Measurements from ENCODE around the gene WIZ. TPM values are rescaled to one million over a fixed set of nuclear protein-coding genes. Genes with fewer than 3 reads are reported as not detected.

WIZ gene
- total and polyA plus RNA-seq, 2 experiments from 2014 or later = 8.9 to 39.5 TPM

DNA sequence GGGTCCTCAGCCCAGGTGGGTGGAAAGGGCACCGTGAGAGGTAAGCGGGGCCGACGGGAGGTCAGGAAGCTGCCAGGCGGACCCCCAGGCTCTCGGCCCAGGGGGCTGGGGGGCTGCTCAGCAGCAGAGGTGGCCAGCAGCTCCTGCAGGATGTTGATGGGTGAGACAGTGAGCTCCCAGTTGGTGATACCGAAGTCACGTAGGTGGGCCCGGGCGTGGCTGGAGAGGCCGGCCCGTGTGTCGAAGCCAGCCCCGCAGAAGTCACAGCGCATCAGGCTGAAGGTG is 13.0 kb downstream of the WIZ start:
- H3K36me3 Mint-ChIP-seq (ENCODE audit: low read depth) = no peaks in the 10 kb centered on the region
- TF ChIP-seq JUNB (IDR thresholded peaks at IDR 0.05; ENCODE audit: unreplicated experiment) = no peak
- TF ChIP-seq, protein P1, sequence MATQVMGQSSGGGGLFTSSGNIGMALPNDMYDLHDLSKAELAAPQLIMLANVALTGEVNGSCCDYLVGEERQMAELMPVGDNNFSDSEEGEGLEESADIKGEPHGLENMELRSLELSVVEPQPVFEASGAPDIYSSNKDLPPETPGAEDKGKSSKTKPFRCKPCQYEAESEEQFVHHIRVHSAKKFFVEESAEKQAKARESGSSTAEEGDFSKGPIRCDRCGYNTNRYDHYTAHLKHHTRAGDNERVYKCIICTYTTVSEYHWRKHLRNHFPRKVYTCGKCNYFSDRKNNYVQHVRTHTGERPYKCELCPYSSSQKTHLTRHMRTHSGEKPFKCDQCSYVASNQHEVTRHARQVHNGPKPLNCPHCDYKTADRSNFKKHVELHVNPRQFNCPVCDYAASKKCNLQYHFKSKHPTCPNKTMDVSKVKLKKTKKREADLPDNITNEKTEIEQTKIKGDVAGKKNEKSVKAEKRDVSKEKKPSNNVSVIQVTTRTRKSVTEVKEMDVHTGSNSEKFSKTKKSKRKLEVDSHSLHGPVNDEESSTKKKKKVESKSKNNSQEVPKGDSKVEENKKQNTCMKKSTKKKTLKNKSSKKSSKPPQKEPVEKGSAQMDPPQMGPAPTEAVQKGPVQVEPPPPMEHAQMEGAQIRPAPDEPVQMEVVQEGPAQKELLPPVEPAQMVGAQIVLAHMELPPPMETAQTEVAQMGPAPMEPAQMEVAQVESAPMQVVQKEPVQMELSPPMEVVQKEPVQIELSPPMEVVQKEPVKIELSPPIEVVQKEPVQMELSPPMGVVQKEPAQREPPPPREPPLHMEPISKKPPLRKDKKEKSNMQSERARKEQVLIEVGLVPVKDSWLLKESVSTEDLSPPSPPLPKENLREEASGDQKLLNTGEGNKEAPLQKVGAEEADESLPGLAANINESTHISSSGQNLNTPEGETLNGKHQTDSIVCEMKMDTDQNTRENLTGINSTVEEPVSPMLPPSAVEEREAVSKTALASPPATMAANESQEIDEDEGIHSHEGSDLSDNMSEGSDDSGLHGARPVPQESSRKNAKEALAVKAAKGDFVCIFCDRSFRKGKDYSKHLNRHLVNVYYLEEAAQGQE (IDR thresholded peaks at IDR 0.05; ENCODE audit: unreplicated experiment) = no peak
- TF ChIP-seq, protein P2, sequence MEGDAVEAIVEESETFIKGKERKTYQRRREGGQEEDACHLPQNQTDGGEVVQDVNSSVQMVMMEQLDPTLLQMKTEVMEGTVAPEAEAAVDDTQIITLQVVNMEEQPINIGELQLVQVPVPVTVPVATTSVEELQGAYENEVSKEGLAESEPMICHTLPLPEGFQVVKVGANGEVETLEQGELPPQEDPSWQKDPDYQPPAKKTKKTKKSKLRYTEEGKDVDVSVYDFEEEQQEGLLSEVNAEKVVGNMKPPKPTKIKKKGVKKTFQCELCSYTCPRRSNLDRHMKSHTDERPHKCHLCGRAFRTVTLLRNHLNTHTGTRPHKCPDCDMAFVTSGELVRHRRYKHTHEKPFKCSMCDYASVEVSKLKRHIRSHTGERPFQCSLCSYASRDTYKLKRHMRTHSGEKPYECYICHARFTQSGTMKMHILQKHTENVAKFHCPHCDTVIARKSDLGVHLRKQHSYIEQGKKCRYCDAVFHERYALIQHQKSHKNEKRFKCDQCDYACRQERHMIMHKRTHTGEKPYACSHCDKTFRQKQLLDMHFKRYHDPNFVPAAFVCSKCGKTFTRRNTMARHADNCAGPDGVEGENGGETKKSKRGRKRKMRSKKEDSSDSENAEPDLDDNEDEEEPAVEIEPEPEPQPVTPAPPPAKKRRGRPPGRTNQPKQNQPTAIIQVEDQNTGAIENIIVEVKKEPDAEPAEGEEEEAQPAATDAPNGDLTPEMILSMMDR (conservative IDR thresholded peaks at IDR 0.05; ENCODE audit: low read depth in 2 of 2) = no peak
- no peak for TF ChIP-seq ZNF331 (CRISPR knock-in tag; IDR thresholded peaks at IDR 0.05; ENCODE audit: low read depth)
- TF ChIP-seq POLR2AphosphoS5 (IDR thresholded peaks at IDR 0.05; ENCODE audit: low read depth) = no peak
- TF ChIP-seq CREB1 (CRISPR knock-in tag; IDR thresholded peaks at IDR 0.05; ENCODE audit: low read depth) = no peak
- no peak for TF ChIP-seq EZH2phosphoT487 (IDR thresholded peaks at IDR 0.05; ENCODE audit: unreplicated experiment)

DNA sequence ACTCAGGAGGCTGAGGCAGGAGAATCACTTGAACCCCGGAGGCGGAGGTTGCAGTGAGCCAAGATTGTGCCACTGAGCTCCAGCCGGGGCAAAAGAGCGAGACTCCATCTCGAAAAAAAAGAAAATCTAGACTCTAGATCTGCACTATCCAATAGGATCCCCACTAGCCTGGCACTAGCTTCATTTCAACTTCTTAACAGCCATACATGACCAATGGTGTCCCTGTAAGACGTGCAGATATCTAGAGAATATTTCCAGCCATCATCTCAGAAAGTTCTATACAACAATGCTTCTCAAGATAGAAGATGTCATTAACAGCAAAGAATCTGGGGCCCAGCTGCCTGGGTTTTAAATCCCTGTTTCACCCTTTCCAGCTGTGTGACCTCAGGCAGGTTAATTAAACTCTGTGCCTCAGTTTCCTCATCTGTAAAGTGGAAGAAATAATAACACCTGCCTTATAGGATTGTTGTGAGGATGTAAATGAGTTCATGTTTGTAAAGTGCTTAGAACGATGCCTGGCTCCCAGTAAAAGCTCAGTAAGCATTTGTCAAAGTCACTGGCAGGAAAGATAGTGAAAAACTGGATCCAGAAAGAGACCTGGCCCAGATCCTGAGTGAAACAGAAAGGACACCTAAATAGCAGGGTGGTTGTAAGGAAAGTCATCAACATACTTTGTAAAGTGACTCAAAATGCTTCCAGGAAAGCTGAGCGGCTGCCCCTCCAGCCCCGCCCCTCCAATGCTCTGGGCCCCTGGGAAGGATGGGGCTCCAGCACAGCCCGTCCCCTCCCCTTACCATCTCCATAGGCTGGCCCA is 13.5 kb downstream of the WIZ start:
- Histone ChIP-seq H3K36me3 (ENCODE audit: insufficient read depth) (no peaks in the 10 kb centered on the region), H2AFZ (no peak overlapping the region), H3F3A (replicated peaks; ENCODE audit: low read depth) (peaks cover 4% of the 10 kb centered on the region; the same call in 1 of the 2 replicates), H3K27me3 (ENCODE audit: insufficient read depth) (no peaks in the 10 kb centered on the region), H3K4me1 (ENCODE audit: insufficient read depth) (0 out of 2 replicates have a peak, but pooled peaks cover 5% of the 10 kb centered on the region), H3K79me2 (replicated peaks; ENCODE audit: insufficient read depth) (peaks cover 8% of the 10 kb centered on the region), H3K27ac (ENCODE audit: low read depth) (no peak overlapping the region), H3K4me2 (no peak overlapping the region), H4K20me1 (replicated peaks; ENCODE audit: insufficient read depth) (peaks cover 8% of the 10 kb centered on the region), H3K9me2 (ENCODE audit: insufficient read depth) (no peaks in the 10 kb centered on the region), H3K4me3 (no peak overlapping the region)
- H3K27ac Mint-ChIP-seq = no peak overlapping the region
- H3K4me3 Mint-ChIP-seq = no peak overlapping the region
- H3K9me3 Mint-ChIP-seq = no peaks in the 10 kb centered on the region; the same call in 2 of the 3 replicates
- H3K36me3 Mint-ChIP-seq (ENCODE audit: low read depth) = no peaks in the 10 kb centered on the region
- peaks cover 7% of the 10 kb centered on the region for H3K27me3 Mint-ChIP-seq (ENCODE audit: insufficient read depth, low read depth, poor library complexity)
- ATAC-seq = no peak
- DNase-seq (ENCODE audit: low spot score) = peak; percentile 43
- peaks cover 13% of the 10 kb centered on the region for H3K4me1 Mint-ChIP-seq
- TF ChIP-seq, protein P2 (conservative IDR thresholded peaks at IDR 0.05; ENCODE audit: low read depth in 2 of 2) = no peak
- TF ChIP-seq NANOG (IDR thresholded peaks at IDR 0.05; ENCODE audit: borderline replicate concordance) = no peak
- no peak for TF ChIP-seq POLR2AphosphoS5 (IDR thresholded peaks at IDR 0.05; ENCODE audit: low read depth)
- TF ChIP-seq, protein P3, sequence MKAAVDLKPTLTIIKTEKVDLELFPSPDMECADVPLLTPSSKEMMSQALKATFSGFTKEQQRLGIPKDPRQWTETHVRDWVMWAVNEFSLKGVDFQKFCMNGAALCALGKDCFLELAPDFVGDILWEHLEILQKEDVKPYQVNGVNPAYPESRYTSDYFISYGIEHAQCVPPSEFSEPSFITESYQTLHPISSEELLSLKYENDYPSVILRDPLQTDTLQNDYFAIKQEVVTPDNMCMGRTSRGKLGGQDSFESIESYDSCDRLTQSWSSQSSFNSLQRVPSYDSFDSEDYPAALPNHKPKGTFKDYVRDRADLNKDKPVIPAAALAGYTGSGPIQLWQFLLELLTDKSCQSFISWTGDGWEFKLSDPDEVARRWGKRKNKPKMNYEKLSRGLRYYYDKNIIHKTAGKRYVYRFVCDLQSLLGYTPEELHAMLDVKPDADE (IDR thresholded peaks at IDR 0.05) = no peak
- TF ChIP-seq, protein P1 (IDR thresholded peaks at IDR 0.05; ENCODE audit: unreplicated experiment) = no peak
- no peak for TF ChIP-seq ZNF114 (CRISPR knock-in tag; IDR thresholded peaks at IDR 0.05)
- TF ChIP-seq ZNF331 (CRISPR knock-in tag; IDR thresholded peaks at IDR 0.05; ENCODE audit: low read depth) = no peak
- no peak for TF ChIP-seq JUNB (IDR thresholded peaks at IDR 0.05; ENCODE audit: unreplicated experiment)

More for the DNA sequence above, 13.0 kb downstream of the WIZ start:
- H3K27me3 ChIP-seq (ENCODE audit: insufficient read depth) = no peaks in the 10 kb centered on the region
- H3K4me1 ChIP-seq (ENCODE audit: insufficient read depth) = no peaks in the 10 kb centered on the region
- H2AFZ ChIP-seq = no peak overlapping the region
- H3K79me2 ChIP-seq (replicated peaks; ENCODE audit: insufficient read depth) = peaks cover 2% of the 10 kb centered on the region; the same call in 1 of the 2 replicates
- ATAC-seq (no peak), DNase-seq (ENCODE audit: low spot score) (no peak)
- H3K9me3 Mint-ChIP-seq = no peaks in the 10 kb centered on the region; the same call in 2 of the 3 replicates
- no peak overlapping the region for H3K27ac Mint-ChIP-seq
- H3K4me3 ChIP-seq = no peak overlapping the region
- peaks cover 5% of the 10 kb centered on the region for H3K27me3 Mint-ChIP-seq (ENCODE audit: insufficient read depth, low read depth, poor library complexity)
- H3K9me2 ChIP-seq (ENCODE audit: insufficient read depth) = no peaks in the 10 kb centered on the region
- peaks cover 8% of the 10 kb centered on the region for H3K4me1 Mint-ChIP-seq
- no peak overlapping the region for H3K4me2 ChIP-seq
- peaks cover 2% of the 10 kb centered on the region; the same call in 1 of the 2 replicates for H4K20me1 ChIP-seq (replicated peaks; ENCODE audit: insufficient read depth)
- no peak overlapping the region for H3K27ac ChIP-seq (ENCODE audit: low read depth)
- H3F3A ChIP-seq (replicated peaks; ENCODE audit: low read depth) = peaks cover 4% of the 10 kb centered on the region; the same call in 1 of the 2 replicates
- H3K4me3 Mint-ChIP-seq = no peak overlapping the region
- no peaks in the 10 kb centered on the region for H3K36me3 ChIP-seq (ENCODE audit: insufficient read depth)
